ENCODE measurements around the gene MEDAG.

GRCh38 chr13:30963791-30964190 is 57.7 kb downstream of the MEDAG start:
- TF ChIP-seq POLR2A (IDR thresholded peaks at IDR 0.05; ENCODE audit: low read length) (no peak), GATA1 (IDR thresholded peaks at IDR 0.05; ENCODE audit: low read depth, low read length) (no peak)
